H1 (cell line): Measurements from ENCODE around the gene SH3BGRL3. TPM values are rescaled to one million over a fixed set of nuclear protein-coding genes. Genes with fewer than 3 reads are reported as not detected.

Experiments used
- CHD7 ChIP-seq: fragments of 300-600 bp; sonication (generic); IDR thresholded peaks from 2 replicates; pipeline ENCODE4 v1.7.1; 2012; ENCODE audit warnings: low read length, moderate library complexity, mild to moderate bottlenecking, inconsistent platforms; ENCODE audit not compliant: insufficient replicate concordance
- CREB1 ChIP-seq: IDR thresholded peaks from 2 replicates; pipeline ENCODE4 v1.6.1; 2012; ENCODE audit warnings: inconsistent platforms
- E2F6 ChIP-seq: IDR thresholded peaks from 2 replicates; pipeline ENCODE4 v1.6.1; 2012; ENCODE audit warnings: inconsistent platforms
- HDAC6 ChIP-seq: IDR thresholded peaks from one replicate; pipeline ENCODE4 v1.7.1; 2012; ENCODE audit warnings: low read depth, mild to moderate bottlenecking, inconsistent platforms, low read length, moderate library complexity
- MAX ChIP-seq: IDR thresholded peaks from 2 replicates; pipeline ENCODE4 v1.6.1; 2012; ENCODE audit warnings: inconsistent platforms
- POLR2AphosphoS5 ChIP-seq: IDR thresholded peaks from 2 replicates; pipeline ENCODE4 v1.6.1; 2011; ENCODE audit warnings: low read depth, low read length
- RNF2 ChIP-seq: fragments of 200-900, 300-1000 bp; sonication (generic); IDR thresholded peaks from 2 replicates; pipeline ENCODE4 v1.7.1; 2016; ENCODE audit warnings: borderline replicate concordance, low read depth, mild to moderate bottlenecking, antibody characterized with exemption, low read length; ENCODE audit not compliant: poor library complexity, severe bottlenecking; ENCODE audit errors: missing control alignments
- SAP30 ChIP-seq: fragments of 300-600 bp; sonication (generic); IDR thresholded peaks from 2 replicates; pipeline ENCODE4 v1.7.1; 2012; ENCODE audit warnings: low read length, moderate library complexity, mild to moderate bottlenecking, inconsistent platforms; ENCODE audit not compliant: insufficient read depth, insufficient replicate concordance
- TCF12 ChIP-seq: IDR thresholded peaks from 2 replicates; pipeline ENCODE4 v1.6.1; 2011; ENCODE audit warnings: low read depth, mild to moderate bottlenecking, low read length
- polyA plus RNA-seq, 7 experiments: library from polyadenylated mRNA; depleted of rRNA in 3 of 7; stranded (reverse) in 5 of 7; unstranded in 2 of 7; fragments of >200 nt in 5 of 7; fragments of 200-250 nt in 2 of 7; gene quantifications; 1 replicate in 5 of 7; 2 replicates in 1 of 7; 4 replicates in 1 of 7; pipeline versions ENCODE4 v1.2.1 to v1.2.3, GENCODE V29; 2011 to 2013; ENCODE audit warnings: missing spikeins in 2 of 7, mixed read lengths in 2 of 7
- total RNA-seq: library from RNA; stranded (reverse); fragmentation: NEBNext Ultra II Directional; extraction: Animal tissue kit (Norgen Biotek cat#: 25700); gene quantifications from 2 replicates; pipeline ENCODE4 v1.2.1, GENCODE V29; 2021

The SH3BGRL3 gene
- total and polyA plus RNA-seq, 2 of the 8 experiments (the other 6 are each of a cell fraction or from before 2014, with no cell fraction given) = 77.8 to 107 TPM

- no peak for TF ChIP-seq CHD7
- no peak for TF ChIP-seq HDAC6
- no peak for TF ChIP-seq RNF2
- no peak; the same call in 1 of the 2 replicates for TF ChIP-seq POLR2AphosphoS5
- peak; percentile 24 for TF ChIP-seq SAP30
- no peak for TF ChIP-seq TCF12
- TF ChIP-seq CREB1 = peak; percentile 43; the same call in 1 of the 2 replicates
- TF ChIP-seq MAX = peak; percentile 80
- no peak for TF ChIP-seq E2F6
Measured at GRCh38 chr1:26234644-26235370, 45.1 kb upstream of the SH3BGRL3 start (continued).
